Measurements from ENCODE around the gene IMMP2L.

- TF ChIP-seq CTCF (IDR thresholded peaks at IDR 0.05) (no peak), POLR2A (IDR thresholded peaks at IDR 0.05) (no peak)
These were observed 620.9 kb downstream of the IMMP2L start for GRCh38 chr7:110941385-110941784.

Data from uterus (tissue), 2 donors.